Measurements from ENCODE around the gene ITPR1.

- TF ChIP-seq CTCF (IDR thresholded peaks at IDR 0.05) (no peak), POLR2AphosphoS5 (IDR thresholded peaks at IDR 0.05; ENCODE audit: low read depth, low read length) (no peak), REST (IDR thresholded peaks at IDR 0.05; ENCODE audit: insufficient read depth in 1 of 2, low read depth in 2 of 2, low read length in 1 of 2) (no peak)
Observed at GRCh38 chr3:4581124-4581424, 87.9 kb downstream of the ITPR1 start.

Measured in Panc1 (cell line).